CD4-positive, alpha-beta memory T cell (primary cell): Measurements from ENCODE around the gene TMEM174. TPM values are rescaled to one million over a fixed set of nuclear protein-coding genes. Genes with fewer than 3 reads are reported as not detected.

Source experiments
- CTCF ChIA-PET: fragments of 350-600 bp; sonication (Branson Sonifier 250); formaldehyde crosslinking; loops from one replicate; lab custom pipeline; 2021; ENCODE audit warnings: inconsistent platforms; ENCODE audit not compliant: partially characterized antibody; lab: Charles Lee
- POLR2A ChIA-PET: fragments of 350-600 bp; sonication (Branson Sonifier 250); formaldehyde crosslinking; loops from one replicate; lab custom pipeline; 2021; ENCODE audit not compliant: partially characterized antibody; lab: Charles Lee
- DNase-seq, 5 donors: peaks; one replicate each; pipeline versions ENCODE4 v3.0.0 to v3.0.0-alpha.2; 2020 to 2022; ENCODE audit warnings: mixed read lengths in 1 of 5
- H3K27ac ChIP-seq: one replicate; pipeline ENCODE4 v1.7.0; 2013; ENCODE audit warnings: low read depth, low read length
- H3K27me3 ChIP-seq: 2 replicates; pipeline ENCODE4 v1.7.0; 2013; ENCODE audit warnings: mild to moderate bottlenecking, low read length, moderate library complexity; ENCODE audit not compliant: insufficient read depth
- H3K36me3 ChIP-seq: 2 replicates; pipeline ENCODE4 v1.7.0; 2013; ENCODE audit warnings: mild to moderate bottlenecking, low read length, moderate library complexity; ENCODE audit not compliant: insufficient read depth
- H3K4me1 ChIP-seq: 2 replicates; pipeline ENCODE4 v1.7.0; 2013; ENCODE audit warnings: mild to moderate bottlenecking, low read length, moderate library complexity; ENCODE audit not compliant: insufficient read depth
- H3K4me3 ChIP-seq, 2 donors: one replicate each; pipeline ENCODE4 v1.7.0; 2013; ENCODE audit warnings: low read length in 2 of 2, mild to moderate bottlenecking in 1 of 2
- H3K9me3 ChIP-seq, 2 donors: one replicate each; pipeline ENCODE4 v1.7.0; 2013; ENCODE audit warnings: low read length in 2 of 2, control low read depth in 1 of 2; ENCODE audit not compliant: control insufficient read depth in 1 of 2
- H3K27ac Mint-ChIP-seq, 7 donors: one replicate each; pipeline ENCODE4 v1.8.0; 2020 to 2021; ENCODE audit warnings: mixed read lengths in 7 of 7, mild to moderate bottlenecking in 6 of 7, inconsistent platforms in 3 of 7, moderate library complexity in 3 of 7
- H3K27me3 Mint-ChIP-seq, 2 donors: one replicate each; pipeline ENCODE4 v1.8.0; 2020 to 2021; ENCODE audit warnings: mixed read lengths in 2 of 2
- H3K36me3 Mint-ChIP-seq, 2 donors: one replicate each; pipeline ENCODE4 v1.8.0; 2020 to 2021; ENCODE audit warnings: mixed read lengths in 2 of 2, inconsistent platforms in 1 of 2, mild to moderate bottlenecking in 1 of 2
- H3K4me1 Mint-ChIP-seq, 4 donors: one replicate each; pipeline ENCODE4 v1.8.0; 2020 to 2021; ENCODE audit warnings: mixed read lengths in 4 of 4, mild to moderate bottlenecking in 1 of 4
- H3K4me3 Mint-ChIP-seq, 8 donors: one replicate each; pipeline ENCODE4 v1.8.0; 2020 to 2021; ENCODE audit warnings: mixed read lengths in 8 of 8, mild to moderate bottlenecking in 7 of 8, moderate library complexity in 6 of 8, inconsistent platforms in 3 of 8
- H3K9me3 Mint-ChIP-seq, 8 donors: one replicate each; pipeline ENCODE4 v1.8.0; 2020 to 2021; ENCODE audit warnings: mixed read lengths in 8 of 8, mild to moderate bottlenecking in 5 of 8, inconsistent platforms in 3 of 8, moderate library complexity in 1 of 8
- intact Hi-C: fragments of 100-400 bp; cut with micrococcal nuclease; formaldehyde crosslinking; loops from one replicate; pipeline ENCODE4 v1.15.1; 2023
- polyA plus RNA-seq, 2 donors: library from polyadenylated mRNA; unstranded; fragments of 300-500 nt; fragmentation: Illumina TruSeq; gene quantifications; one replicate each; pipeline ENCODE4 v1.2.3, GENCODE V29; 2021
- total RNA-seq, 2 experiments: library from RNA; stranded (reverse); gene quantifications; one replicate each; pipeline ENCODE4 v1.2.3, GENCODE V29; 2021

TMEM174 gene
- total and polyA plus RNA-seq, 4 experiments from 2014 or later = not detected

DNA sequence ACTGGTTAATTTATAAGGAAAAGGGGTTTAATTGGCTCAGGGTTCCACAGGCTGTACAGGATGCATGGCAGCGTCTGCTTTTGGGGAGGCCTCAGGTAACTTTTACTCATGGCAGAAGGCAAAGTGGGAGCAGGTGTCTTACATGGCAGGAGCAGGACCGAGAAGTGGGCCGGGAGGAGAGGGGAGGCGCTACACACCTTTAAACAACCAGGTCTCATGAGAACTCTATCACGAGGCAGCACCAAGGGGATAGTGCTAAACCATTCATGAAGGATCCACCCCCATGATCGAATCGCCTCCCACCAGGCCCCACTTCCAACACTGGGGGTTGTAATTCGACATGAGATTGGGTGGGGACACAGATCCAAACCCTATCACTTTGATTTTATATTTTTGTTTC, 31.0 kb upstream of the TMEM174 start:
- Histone ChIP-seq H3K27me3 (peaks cover 5% of the 10 kb centered on the region), H3K27ac (no peak overlapping the region), H3K36me3 (no peaks in the 10 kb centered on the region), H3K4me1 (no peaks in the 10 kb centered on the region), H3K4me3 (no peak overlapping the region), H3K9me3 (no peaks in the 10 kb centered on the region)
- intact Hi-C loops = no loop called here
- H3K4me1 Mint-ChIP-seq = no peaks in the 10 kb centered on the region
- DNase-seq = no peak
- H3K9me3 Mint-ChIP-seq = peaks cover 0 to 2% (median 0%) of the 10 kb centered on the region in 8 donors
- ChIA-PET CTCF (no interaction called here), POLR2A (no interaction called here)
- H3K4me3 Mint-ChIP-seq = no peak overlapping the region
- peaks cover 37 to 42% of the 10 kb centered on the region in 2 donors for H3K27me3 Mint-ChIP-seq
- no peaks in the 10 kb centered on the region for H3K36me3 Mint-ChIP-seq
- no peak overlapping the region for H3K27ac Mint-ChIP-seq

- Mint-ChIP-seq H3K4me3 (no peak overlapping the region), H3K27me3 (peaks cover 28 to 36% of the 10 kb centered on the region in 2 donors)
Observed at GRCh38 chr5:73143716-73144115, 29.3 kb upstream of the TMEM174 start.

DNA sequence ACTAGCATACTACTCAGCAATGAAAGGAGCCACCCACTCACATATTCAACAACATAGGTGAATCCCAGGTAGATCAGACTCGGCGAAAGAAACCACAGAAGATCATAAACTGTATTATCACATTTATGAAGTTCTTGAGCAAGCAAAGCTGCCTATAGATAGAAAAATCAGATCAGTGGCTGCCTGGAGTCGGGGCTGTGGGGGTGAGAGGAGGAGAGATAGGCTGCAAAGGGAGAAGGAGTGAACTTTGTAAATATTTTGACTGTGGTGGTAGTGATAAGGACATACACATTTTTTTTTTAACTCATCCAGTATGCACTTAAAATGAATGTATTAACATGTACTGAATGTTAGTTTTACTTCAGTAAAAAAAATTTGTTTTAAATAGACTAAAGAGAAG, 23.5 kb upstream of the TMEM174 start:
- H3K4me1 ChIP-seq = no peaks in the 10 kb centered on the region
- POLR2A ChIA-PET = no interaction called here
- no peak for DNase-seq
- H3K9me3 ChIP-seq = no peaks in the 10 kb centered on the region
- Mint-ChIP-seq H3K9me3 (no peaks in the 10 kb centered on the region), H3K36me3 (no peaks in the 10 kb centered on the region), H3K27ac (no peak overlapping the region), H3K27me3 (peaks cover 18 to 25% of the 10 kb centered on the region in 2 donors), H3K4me3 (no peak overlapping the region), H3K4me1 (no peaks in the 10 kb centered on the region)
- intact Hi-C loops = no loop called here
- no peak overlapping the region for H3K4me3 ChIP-seq
- H3K36me3 ChIP-seq = no peaks in the 10 kb centered on the region
- no peaks in the 10 kb centered on the region for H3K27me3 ChIP-seq
- CTCF ChIA-PET = no interaction called here
- no peak overlapping the region for H3K27ac ChIP-seq

More at GRCh38 chr5:73143716-73144115, 29.3 kb upstream of the TMEM174 start:
- Histone ChIP-seq H3K27ac (no peak overlapping the region), H3K4me3 (no peak overlapping the region), H3K9me3 (no peaks in the 10 kb centered on the region), H3K36me3 (no peaks in the 10 kb centered on the region), H3K27me3 (no peaks in the 10 kb centered on the region), H3K4me1 (no peaks in the 10 kb centered on the region)
- Mint-ChIP-seq H3K27ac (no peak overlapping the region), H3K36me3 (no peaks in the 10 kb centered on the region), H3K4me1 (no peaks in the 10 kb centered on the region), H3K9me3 (no peaks in the 10 kb centered on the region)
- ChIA-PET POLR2A (no interaction called here), CTCF (no interaction called here)
- DNase-seq = no peak
- intact Hi-C loops = no loop called here

DNA sequence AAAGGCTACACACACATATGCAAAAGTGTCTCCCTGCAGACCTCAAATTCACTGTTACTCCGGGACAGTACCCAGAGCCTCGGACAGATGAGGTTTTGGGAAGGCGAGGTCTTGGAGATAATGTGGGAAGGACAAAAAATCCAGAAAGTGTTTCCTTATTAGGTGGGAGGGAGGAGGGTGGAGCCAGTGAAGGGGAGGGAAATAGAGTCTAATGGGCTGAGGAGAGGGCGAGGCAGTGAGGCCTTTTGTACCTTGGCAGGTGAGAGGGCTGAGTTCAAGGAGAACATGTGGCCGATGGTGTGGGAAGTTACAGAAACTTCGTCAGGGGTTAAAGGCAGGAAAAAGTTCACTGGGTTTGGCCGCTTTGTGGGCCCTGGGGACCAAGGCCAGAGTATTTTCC, 22.1 kb upstream of the TMEM174 start:
- H3K27ac ChIP-seq = no peak overlapping the region
- DNase-seq = no peak
- no peaks in the 10 kb centered on the region for H3K4me1 ChIP-seq
- no peaks in the 10 kb centered on the region for H3K9me3 ChIP-seq
- no peaks in the 10 kb centered on the region for H3K36me3 ChIP-seq
- Mint-ChIP-seq H3K27ac (no peak overlapping the region), H3K4me3 (no peak overlapping the region), H3K36me3 (no peaks in the 10 kb centered on the region), H3K27me3 (peaks cover 17 to 25% of the 10 kb centered on the region in 2 donors), H3K9me3 (no peaks in the 10 kb centered on the region), H3K4me1 (no peaks in the 10 kb centered on the region)
- ChIA-PET CTCF (no interaction called here), POLR2A (no interaction called here)
- H3K27me3 ChIP-seq = no peaks in the 10 kb centered on the region
- intact Hi-C loops = no loop called here
- H3K4me3 ChIP-seq = no peak overlapping the region

- Mint-ChIP-seq H3K36me3 (no peaks in the 10 kb centered on the region), H3K27me3 (peaks cover 17 to 20% of the 10 kb centered on the region in 2 donors), H3K9me3 (no peaks in the 10 kb centered on the region), H3K4me1 (no peaks in the 10 kb centered on the region), H3K27ac (no peak overlapping the region), H3K4me3 (no peak overlapping the region)
- Histone ChIP-seq H3K4me3 (no peak overlapping the region), H3K9me3 (no peaks in the 10 kb centered on the region), H3K36me3 (no peaks in the 10 kb centered on the region), H3K27me3 (peaks cover 8% of the 10 kb centered on the region), H3K4me1 (no peaks in the 10 kb centered on the region), H3K27ac (no peak overlapping the region)
- POLR2A ChIA-PET = no interaction called here
- intact Hi-C loops = no loop called here
- CTCF ChIA-PET = no interaction called here
- DNase-seq = no peak
Observed at GRCh38 chr5:73151766-73152410, 21.1 kb upstream of the TMEM174 start.

- no peak overlapping the region for H3K27ac ChIP-seq
- intact Hi-C loops = no loop called here
- Mint-ChIP-seq H3K4me3 (no peak overlapping the region), H3K4me1 (no peaks in the 10 kb centered on the region), H3K27me3 (peaks cover 18 to 24% of the 10 kb centered on the region in 2 donors), H3K9me3 (no peaks in the 10 kb centered on the region), H3K27ac (no peak overlapping the region), H3K36me3 (no peaks in the 10 kb centered on the region)
- no peaks in the 10 kb centered on the region for H3K4me1 ChIP-seq
- no peaks in the 10 kb centered on the region for H3K9me3 ChIP-seq
- H3K36me3 ChIP-seq = no peaks in the 10 kb centered on the region
- no peak for DNase-seq
- CTCF ChIA-PET = no interaction called here
- POLR2A ChIA-PET = no interaction called here
- peaks cover 10% of the 10 kb centered on the region for H3K27me3 ChIP-seq
- H3K4me3 ChIP-seq = no peak overlapping the region
Observed at GRCh38 chr5:73152411-73153388, 20.3 kb upstream of the TMEM174 start.

GRCh38 chr5:73153513-73153912, 19.5 kb upstream of the TMEM174 start:
- Mint-ChIP-seq H3K27me3 (peaks cover 25 to 28% of the 10 kb centered on the region in 2 donors), H3K4me1 (no peaks in the 10 kb centered on the region), H3K9me3 (no peaks in the 10 kb centered on the region), H3K4me3 (no peak overlapping the region), H3K36me3 (no peaks in the 10 kb centered on the region), H3K27ac (no peak overlapping the region)
- Histone ChIP-seq H3K4me3 (no peak overlapping the region), H3K9me3 (no peaks in the 10 kb centered on the region), H3K27me3 (peaks cover 18% of the 10 kb centered on the region), H3K27ac (no peak overlapping the region), H3K36me3 (no peaks in the 10 kb centered on the region), H3K4me1 (no peaks in the 10 kb centered on the region)
- DNase-seq = no peak
- POLR2A ChIA-PET = no interaction called here
- intact Hi-C loops = no loop called here
- CTCF ChIA-PET = no interaction called here
